GM21717 (cell line): ENCODE measurements around the gene BCL11A.
A peak's percentile ranks its signal among the peaks of the same experiment; 100 is the strongest.

Experiments used
- ATAC-seq: cut with Tn5 transposase; IDR thresholded peaks from one replicate; pipeline ENCODE4 v1.9.1; 2021; ENCODE audit warnings: mild to moderate bottlenecking, moderate library complexity; ENCODE audit not compliant: unreplicated experiment

Gene BCL11A

DNA sequence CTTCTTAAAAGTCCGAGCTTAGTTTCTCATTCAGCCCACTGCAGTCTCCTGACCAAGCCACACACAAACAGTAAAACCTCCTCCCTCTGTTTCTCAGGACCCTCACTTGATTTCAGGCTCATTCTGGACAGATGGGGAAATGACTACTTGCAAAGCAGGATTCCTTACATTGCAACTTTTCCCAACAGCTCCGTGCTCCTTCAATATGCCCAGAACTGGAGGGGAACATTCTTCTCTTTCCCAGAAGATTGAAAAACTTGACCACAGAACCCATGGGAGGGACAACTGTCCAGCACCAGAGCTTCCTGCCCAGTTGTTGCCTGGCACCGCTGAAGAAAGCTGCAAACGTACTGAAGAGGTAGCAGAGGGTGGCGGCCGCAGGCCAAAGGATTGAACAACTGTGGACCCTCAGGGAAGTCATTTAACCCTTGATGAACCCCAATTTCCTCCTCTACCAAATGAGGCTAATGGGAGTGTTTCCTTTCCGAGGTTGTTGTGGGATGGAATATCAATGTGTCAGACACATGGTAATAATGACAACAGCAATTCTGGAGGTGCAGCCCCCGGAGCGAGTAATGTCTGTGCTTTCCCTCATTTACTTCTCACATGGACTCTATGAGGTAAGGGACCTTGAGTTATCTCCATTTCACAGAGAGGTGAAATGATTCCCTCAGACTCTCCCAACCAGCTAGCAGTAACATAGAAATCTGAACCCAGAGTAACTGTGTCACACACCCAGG lies 25.0 kb downstream of the BCL11A start:
- no peak for ATAC-seq

DNA sequence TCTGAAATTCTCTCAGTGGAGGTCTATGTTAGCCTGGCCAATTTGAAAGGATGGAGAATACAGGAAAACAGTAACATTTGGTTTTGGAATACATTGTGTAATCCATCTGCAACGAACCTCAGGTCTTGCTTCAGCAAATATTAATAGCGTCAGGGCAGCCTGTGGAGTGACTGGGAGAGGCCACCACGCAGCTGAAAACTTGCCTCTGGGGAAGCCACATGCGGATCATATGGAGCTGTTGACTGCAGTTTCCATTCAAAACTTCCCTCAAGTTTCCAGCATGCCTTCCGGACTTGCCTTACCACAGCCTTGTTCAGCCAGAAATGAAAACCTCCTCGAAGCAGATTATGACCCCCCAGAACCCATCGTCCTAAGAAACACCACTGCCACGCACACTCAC lies 25.7 kb downstream of the BCL11A start:
- ATAC-seq: no peak

DNA sequence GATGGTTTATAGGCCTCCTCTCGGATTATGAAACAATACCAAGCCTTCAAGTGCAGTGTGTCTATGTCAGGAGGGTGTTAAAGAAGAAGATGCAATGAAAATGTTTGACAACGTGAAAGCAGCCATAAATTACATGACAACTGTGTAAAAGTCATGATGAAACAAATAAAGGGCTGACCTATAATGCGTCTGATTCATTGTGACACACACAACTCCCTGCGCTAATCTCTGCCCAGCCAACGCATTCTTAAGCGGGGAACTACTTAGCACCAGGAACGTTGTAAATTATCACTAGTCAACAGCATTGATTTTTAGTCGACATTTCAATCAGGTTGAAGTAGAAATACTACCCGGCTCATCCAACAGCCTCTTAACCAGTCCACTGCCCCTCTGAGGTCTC lies 26.8 kb downstream of the BCL11A start:
- no peak for ATAC-seq

DNA sequence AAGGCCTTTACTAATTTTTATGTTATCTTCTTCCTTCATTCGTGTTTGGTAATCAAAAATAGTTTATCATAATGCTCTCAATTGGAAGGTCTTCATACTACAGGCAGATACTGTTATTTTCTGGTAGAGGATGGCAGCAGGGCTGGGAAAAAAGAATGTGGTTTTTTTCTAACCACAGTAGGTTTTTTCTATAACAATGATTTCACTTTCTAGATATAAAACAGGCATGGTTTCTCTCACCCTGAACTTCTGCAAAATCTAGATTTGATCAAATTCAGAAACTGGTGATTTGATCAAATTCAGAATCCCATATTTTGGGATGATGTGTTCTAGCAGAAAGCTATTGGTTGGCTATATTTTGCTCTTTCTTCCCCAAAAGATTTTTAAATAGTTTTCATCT lies 27.6 kb downstream of the BCL11A start:
- no peak for ATAC-seq

DNA sequence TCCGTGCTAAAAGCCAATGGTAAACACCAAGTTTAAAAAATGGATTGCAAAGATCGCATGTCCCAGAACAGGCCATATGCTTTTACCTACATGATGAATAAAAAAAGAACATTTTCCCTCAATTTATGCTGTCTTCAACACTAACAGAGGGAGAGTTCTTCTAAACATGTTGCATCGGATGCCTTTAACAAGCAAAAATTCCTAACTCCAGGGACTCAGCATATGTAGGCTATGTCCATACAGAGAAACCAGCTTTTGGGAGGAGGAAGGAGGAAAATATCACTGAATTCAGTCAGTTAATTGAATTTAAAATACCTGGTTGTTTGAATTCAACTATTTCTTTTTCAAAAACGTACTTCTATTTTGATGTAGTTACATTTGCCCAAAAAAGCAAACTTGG lies 28.6 kb downstream of the BCL11A start:
- no peak for ATAC-seq

DNA sequence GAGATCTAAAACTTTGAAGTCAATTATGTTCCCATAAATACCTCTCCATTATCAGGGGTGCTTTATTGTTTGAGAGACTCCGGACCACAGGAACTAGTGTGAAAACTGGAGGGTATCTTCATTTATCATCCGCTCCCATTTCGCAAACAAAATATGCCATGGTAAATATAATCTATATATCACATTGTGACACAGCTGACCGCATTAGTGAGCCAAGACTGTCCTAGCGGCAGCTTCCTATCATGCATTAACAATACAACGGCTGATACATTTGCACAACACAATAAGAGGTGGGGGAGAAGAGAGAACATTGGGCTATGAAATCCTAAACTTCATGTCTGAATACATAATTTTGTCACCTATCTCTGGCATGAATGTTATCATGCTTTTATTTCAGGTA lies 29.5 kb downstream of the BCL11A start:
- ATAC-seq: no peak

DNA sequence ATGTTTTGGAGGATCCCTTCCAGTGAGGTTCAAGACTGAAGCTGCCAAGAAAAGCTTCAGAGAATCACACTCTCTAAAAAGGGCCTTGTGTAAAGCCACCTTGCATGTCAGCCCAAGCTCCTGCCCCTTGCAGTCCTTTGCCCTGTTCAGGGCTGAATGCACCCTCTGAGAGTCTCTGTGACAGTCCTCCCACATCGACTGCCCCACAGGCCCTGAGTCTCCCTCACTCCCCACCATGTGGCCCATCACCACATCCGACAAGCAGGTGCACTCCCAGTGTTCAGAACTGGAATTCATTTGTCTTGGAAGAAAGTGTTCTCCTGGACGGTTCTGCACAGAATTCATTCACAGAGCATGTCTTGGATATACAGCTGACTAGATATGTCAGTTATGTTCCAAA lies 31.0 kb downstream of the BCL11A start:
- no peak for ATAC-seq

DNA sequence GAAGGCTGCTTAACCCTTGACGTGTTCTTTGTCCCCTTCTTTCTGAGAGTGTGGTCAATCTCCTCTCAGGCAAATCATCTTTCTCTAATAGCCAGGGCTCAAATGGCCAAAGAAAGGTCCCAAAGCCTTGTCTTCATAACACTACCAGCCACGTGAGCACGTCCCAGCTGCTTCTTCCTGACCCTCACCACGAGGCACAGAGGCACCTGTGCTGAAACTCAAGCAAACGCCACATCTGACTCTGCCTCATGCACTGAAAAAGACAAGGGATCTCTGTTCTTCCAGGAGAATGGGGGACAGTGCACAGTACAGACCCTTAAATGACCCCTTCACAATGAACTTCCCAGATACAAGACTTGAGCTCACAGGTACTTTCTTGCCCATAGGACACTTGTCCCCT lies 31.8 kb downstream of the BCL11A start:
- ATAC-seq: no peak

DNA sequence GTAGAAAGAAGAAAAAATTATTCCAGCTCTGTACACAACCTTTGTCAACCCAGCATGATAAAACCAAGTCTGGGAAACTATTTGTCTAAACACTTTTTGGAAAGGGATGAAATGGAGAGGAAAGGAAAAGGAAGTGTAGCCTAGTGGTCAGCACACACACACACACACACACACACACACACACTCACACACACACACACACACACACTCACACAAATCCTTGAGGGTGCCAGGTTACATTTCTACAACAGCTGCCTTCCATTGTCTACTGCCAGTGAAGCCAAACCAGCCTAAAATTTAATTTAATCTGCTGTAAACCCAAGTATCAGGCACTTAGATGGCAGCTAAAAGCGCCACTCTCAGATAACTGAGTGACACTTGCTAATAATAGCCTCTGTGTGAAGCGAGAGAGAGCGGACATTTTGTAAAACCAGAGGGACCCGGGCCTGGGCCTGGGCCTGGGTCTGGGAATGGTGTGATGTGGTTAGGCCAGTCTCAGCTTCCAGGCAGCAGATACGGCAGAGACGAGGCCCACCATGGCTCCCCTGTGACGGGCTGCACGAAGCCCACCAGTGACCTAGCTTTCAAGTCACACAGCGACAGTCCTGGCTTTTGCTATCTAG lies 32.4 kb downstream of the BCL11A start:
- no peak for ATAC-seq

DNA sequence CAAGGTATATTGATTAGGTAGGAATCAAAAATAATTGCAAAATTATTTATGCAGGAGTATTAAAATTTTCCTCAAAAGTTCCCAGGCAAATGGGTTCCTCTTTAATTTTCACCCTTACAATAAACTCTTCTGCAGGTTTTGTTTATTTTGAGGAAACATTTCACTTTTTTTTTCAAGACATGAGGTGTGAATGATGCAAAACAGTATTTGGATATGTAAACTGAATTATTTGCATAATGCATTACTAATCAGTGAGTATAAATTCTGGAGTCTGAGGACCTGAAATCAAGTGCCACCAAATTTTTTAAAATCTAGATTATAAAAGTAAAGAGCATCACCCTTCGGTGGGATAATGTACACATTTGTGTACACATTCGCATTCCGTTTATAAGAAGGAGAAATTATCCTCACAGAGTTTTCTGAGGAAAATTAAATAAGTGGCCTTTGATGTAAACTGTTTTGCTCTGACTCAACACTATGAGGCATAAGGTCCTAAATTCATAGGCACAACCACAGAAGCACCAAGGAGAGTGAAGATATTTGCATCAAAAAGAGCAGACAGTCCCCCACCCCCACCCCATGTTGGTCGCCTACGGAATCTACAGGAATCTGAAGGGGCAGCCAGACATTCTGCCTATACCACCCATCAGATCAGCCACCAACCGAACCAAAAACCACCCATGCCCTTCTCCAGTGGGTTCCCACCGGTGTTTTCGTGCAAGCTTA lies 33.1 kb downstream of the BCL11A start:
- ATAC-seq: no peak

DNA sequence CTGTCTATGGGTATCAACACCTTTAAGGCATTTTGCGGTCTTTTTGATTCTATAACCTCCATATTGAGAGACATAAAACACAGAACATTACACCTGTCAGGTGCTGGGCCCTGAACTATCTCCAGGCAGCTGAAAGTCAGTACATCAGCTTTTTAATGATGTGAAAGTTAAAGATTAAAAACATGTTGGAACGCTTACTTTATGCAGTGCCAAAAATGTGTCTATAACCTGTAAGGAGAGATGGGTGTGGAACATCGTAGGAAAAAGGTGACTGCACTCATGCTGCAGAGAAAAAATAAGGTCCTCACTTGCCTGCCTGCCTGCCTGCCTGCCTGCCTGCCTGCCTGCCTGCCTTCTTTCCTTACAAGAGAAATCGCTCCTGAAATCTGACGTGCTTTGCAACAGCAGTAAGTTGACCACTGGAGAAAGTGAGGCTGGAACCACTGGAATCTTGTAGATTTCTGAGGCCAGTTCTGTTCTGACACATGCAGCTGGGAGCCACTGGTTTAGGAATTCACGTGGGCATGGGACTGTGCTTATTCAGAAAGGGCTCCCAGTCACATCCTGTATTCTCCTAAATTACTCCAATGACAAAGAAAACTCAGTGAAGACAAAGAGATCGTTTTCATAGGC lies 34.1 kb downstream of the BCL11A start:
- ATAC-seq: no peak

DNA sequence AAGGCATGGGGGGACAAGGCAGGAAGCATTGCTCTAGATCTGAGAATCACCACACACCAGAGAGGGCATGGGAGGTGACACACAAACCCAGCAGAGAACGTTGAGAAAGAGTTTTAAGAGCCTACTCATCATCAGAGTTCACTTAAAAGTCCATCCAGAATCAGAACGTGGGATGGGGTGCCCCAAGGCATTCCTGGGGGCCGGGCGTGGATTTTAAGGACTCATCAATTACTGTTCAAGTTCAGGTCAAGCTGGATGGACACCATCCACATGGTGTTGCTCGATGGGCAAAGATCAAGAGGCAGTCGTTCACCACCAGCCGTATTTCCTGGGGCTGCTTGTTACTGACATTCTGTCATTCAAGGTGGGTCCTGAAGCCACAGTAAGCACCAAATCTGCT lies 34.9 kb downstream of the BCL11A start:
- no peak for ATAC-seq

DNA sequence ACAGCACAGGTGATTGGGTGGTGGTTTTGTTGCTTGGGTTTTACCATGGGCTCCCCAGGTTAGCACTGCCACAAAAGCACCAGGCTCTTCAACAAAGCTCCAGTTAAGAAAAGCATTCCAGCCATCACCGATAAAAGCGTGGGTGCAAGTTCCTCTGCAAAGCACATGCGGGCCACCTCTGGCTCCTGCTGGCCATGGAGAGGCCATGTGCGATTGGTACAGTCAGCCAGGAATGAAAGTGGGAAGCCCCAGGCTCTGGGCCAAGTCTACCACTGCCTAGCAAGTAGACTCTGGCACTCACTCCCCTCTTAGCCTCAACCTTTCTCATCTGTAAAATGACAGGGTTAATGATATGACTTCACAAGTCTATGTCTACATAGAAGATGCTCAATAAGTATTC lies 36.0 kb downstream of the BCL11A start:
- ATAC-seq: no peak

DNA sequence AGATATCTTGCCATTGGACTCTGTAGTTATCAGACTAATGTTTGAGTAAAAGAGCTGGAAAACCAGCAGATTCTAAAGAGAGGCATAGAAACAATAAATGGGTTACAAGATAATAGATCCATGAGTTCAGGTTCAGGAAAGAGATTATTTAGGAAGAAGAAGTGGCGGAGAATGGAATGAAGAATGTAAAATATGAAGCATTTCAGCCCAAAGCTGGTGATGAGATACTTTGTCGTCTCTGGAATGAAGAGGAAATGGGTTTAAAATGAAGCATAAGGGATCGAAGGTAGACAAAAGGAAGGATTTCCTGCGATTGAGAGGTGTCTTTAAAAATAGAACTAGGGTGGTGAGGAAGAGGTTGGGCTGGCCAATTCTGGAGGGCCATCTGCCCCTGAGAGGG lies 36.6 kb downstream of the BCL11A start:
- no peak for ATAC-seq

DNA sequence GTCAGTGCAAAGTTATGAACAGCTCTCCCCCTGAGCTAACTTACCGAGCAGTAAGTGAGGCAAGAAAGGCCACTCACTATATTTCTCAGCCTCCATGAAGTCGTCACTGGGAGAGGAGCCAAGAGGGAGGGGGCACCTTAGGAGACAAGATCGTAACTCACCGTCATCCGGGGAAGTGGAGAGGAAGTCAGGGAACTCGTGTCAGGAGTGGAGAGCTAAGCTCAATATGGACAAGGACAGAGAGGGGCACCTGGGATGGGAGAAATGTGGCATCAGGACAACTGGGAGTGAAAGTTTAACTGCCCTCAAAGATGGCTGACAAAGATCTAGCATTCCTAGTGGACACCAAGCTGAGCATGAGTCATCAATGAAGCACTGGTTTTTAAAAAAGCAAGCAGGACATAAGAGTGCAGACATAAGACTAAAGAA lies 37.1 kb downstream of the BCL11A start:
- ATAC-seq: no peak

DNA sequence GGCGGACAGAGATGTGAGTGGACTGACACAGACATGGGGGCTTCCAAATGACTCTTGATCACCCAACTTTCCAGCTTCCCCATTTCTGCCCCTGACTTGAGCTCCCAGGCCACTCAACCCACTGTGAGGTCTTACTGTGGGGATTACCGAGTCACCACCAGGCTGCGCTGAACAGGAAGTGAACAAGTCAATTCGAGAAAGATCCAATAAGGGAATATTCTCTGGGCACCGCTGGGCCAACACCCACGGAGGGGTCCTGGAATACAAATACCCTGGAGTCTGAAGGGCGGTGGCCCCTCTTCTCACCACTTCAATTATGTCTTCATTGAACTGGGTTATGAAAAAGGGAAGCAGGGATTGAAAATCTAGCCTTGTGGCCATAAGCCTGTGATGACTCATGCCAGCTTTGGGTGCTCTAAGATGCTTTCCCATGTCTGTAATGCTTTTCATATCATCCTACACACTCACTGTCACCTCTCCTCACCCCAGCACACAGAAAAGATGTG lies 37.7 kb downstream of the BCL11A start:
- ATAC-seq: peak; percentile 83

DNA sequence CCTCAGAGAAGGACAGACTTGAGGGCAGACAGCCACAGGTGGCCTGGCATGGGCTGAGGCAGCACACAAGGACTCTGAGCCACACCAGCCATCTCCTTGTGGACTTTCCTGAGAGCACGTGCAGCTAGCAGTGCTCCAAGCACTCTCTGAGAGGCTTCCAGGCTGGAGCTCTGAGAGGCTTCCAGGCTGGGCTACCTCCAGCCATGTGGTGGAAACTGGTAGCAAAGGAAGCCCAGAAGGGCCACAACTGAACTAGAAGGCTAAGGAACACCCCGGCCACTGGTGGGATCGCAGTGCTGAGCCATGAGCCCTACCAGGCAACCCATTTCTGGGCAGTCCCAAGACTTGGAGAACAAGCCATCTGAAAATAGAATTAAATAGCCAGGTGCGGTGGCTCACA lies 39.5 kb downstream of the BCL11A start:
- ATAC-seq: no peak

DNA sequence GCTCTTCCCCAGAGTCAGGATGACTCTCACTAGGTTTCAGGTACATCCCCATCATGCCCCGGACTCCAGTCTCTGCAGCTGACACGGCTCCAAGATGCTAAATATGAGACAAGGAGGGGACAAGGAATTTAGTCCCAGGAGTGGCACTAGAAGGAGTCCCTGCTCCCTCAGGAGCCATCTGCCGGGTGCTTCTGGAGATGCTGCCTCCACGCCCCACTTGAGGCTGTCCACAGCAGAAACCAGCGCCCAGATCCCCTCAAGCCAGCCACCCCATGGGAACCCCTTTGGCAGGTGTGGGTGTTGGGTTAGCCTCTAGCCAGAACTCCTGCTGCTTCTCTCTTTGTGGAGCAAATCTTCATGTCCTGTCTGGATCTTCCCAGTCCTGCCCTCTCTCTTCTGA lies 40.3 kb downstream of the BCL11A start:
- ATAC-seq: no peak

DNA sequence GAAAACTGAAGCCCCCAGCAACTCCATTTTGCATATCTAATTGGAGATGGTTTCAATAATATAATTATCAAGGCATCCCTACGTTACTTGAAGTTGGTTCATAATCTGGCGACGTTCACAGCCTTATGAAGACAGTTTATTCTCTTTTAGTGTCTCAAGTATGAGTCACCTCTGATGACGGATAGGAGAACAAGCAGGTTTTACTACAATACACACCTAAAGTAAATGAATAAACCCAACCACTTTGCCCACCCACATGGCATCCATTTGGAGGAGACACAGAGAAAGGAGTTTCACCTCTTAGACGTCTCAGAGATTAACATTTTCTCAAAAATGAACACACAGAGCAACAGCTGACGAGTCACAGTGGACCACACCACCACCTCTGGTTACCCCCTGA lies 40.8 kb downstream of the BCL11A start:
- no peak for ATAC-seq

DNA sequence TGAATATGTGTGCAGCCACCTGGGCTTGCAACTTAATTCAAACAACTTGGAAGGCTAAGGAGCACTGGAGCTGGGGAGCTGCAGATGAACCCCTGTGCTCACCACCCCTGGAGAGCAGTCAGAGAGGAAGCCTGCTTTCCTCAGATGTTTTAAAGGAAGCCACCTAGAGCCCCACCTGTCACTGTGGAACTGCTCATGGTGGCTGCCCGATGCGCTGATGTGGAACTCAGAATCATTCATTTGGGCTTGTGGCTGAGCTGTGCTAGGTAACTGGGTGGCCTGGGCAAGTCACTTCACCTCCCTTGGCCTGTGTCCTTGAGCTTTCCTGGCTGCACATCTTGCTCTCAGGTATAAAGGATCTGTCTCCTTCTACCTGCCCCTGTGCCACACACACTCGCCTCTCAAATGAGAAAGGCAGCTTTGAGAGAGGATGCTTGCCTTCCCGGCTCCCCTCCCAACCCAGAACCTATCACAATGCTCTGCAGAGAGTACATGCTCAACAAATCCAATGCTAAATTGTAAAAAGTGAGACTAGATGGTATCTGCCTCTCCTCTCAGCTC lies 41.3 kb downstream of the BCL11A start:
- peak; percentile 24 for ATAC-seq

DNA sequence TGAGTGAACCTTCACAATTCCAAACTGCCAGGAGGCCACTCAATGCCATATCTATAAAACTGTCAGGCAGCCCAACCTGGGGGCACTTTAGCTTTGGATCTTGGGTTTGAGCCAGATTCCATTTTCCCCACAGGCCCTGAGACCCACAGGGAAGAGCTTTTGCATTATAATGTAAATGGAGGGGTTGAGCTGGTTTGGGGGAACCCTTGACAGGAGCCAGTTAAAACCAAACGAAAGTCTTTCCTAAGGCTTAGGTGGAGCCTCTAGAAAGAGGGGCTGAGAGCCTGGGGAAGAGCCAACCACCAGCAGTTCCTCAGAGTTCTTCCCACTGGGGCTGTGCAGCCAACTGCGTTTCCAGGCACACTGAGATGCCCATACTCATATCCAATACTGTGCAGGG lies 42.7 kb downstream of the BCL11A start:
- no peak for ATAC-seq
